Pancreas (tissue), 10 donors: ENCODE results near the gene BAG2. TPM values are rescaled to one million over a fixed set of nuclear protein-coding genes. Genes with fewer than 3 reads are reported as not detected.

Experiments
- ATAC-seq, 4 donors: fragments of 200-7000 bp; cut with Tn5 transposase; one replicate each; pipeline versions ENCODE4 v1.8.0 to v1.9.1; 2020; ENCODE audit warnings: mild to moderate bottlenecking in 4 of 4, moderate library complexity in 4 of 4
- DNase-seq, 6 donors: peaks; one replicate each; pipeline ENCODE4 v3.0.0-alpha.2; 2020
- FAIRE-seq: peaks from 2 replicates; lab custom pipeline; 2012; peaks lifted over from hg19 to GRCh38; lab: Jason Lieb, UNC
- H3K27ac ChIP-seq, 4 donors: fragments of 200-600 bp; sonication (generic); 1 replicate in 3 of 4; 2 replicates in 1 of 4; pipeline versions ENCODE4 v1.5.0 to v1.8.0; 2020
- H3K27me3 ChIP-seq, 4 donors: fragments of 200-600 bp; one replicate each; pipeline ENCODE4 v1.8.0; 2021
- H3K36me3 ChIP-seq, 3 donors: fragments of 200-600 bp; sonication (generic) in 1 of 3; one replicate each; pipeline versions ENCODE4 v1.5.0 to v1.8.0; 2020 to 2021
- H3K4me1 ChIP-seq, 3 donors: fragments of 200-600 bp; one replicate each; pipeline ENCODE4 v1.8.0; 2021
- H3K4me3 ChIP-seq, 4 donors: fragments of 200-600 bp; sonication (generic) in 2 of 4; one replicate each; pipeline versions ENCODE4 v1.5.0 to v1.8.0; 2020 to 2021
- H3K9me3 ChIP-seq, 4 donors: fragments of 200-600 bp; one replicate each; pipeline ENCODE4 v1.8.0; 2021
- WGBS, 2 donors: extraction: QIAGEN DNeasy Blood & Tissue Kit; methylation state at CpG; one replicate each; pipeline ENCODE4 v1.1.7; 2013; 5-methylcytosine and 5-hydroxymethylcytosine counted together
- intact Hi-C, 3 donors: fragments of 100-400 bp; cut with DNase I; formaldehyde crosslinking; loops; one replicate each; pipeline versions ENCODE4 v1.11.1 to v1.14.2; 2022
- polyA plus RNA-seq, 2 donors: library from polyadenylated mRNA; stranded (reverse); fragments of 200-250 nt; gene quantifications; one replicate each; pipeline ENCODE4 v1.2.3, GENCODE V29; 2013
- total RNA-seq, 6 donors: library from RNA; stranded (reverse); fragmentation: NEBNext Ultra II Directional in 4 of 6; extraction: Animal tissue kit (Norgen Biotek cat#: 25700) in 4 of 6; gene quantifications; one replicate each; pipeline versions ENCODE4 v1.2.1 to v1.2.4, GENCODE V29; 2021 to 2023
- TF ChIP-seq, protein P1 (sequence below), 4 donors: fragments of 200-600 bp; sonication (generic) in 3 of 4; IDR thresholded peaks; one replicate each; pipeline versions ENCODE4 v1.5.0 to v1.8.0; 2021; ENCODE audit warnings: antibody characterized with exemption in 4 of 4
- donor health status: healthy with polysubstance abuse.
- donor health status: DM: no; HTN: no; CAD: no; lungs with moderate emphysema.
- donor health status: DM: no; HTN: no; CAD: no.
- donor health status: control.
- donor health status: control.
- donor health status: Bipolar disorder and iron deficiency.
- donor health status: DM: yes; HTN: yes; CAD: no.
- donor health status: DM: no; HTN: no; CAD: no.
- donor health status: DM: no; HTN: no; CAD: no.
- donor health status: DM: yes; HTN: yes; CAD: no.

Gene BAG2
- total and polyA plus RNA-seq, 8 donors: 0.46 to 1.6 (median 0.97) TPM

DNA sequence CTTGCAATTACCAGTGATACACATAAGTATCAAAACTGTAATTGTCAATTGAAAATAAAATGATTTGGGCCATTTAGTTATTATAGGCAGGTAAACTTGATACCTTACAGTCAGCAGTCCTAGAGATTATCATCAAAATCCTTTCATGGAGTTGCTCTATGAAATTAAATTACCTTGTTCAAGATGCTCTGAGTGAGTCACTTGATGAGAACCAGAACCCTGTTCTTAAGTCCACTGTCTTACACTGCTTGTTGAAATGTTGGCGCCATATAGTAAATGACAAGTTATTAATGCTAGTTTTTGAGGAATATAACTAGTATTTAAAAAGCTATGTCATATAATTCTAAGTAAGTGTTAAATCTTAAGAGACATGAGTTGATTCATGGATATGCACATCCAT is 37.2 kb upstream of the BAG2 start:
- DNase-seq: no peak
- 100% methylated on average over 1 of the region's 1 CpG for WGBS, 2 donors
- no peak for FAIRE-seq
- ATAC-seq: no peak
- Histone ChIP-seq H3K36me3 (peaks cover 0 to 8% (median 0%) of the 10 kb centered on the region in 3 donors), H3K9me3 (no peaks in the 10 kb centered on the region), H3K27me3 (no peaks in the 10 kb centered on the region), H3K4me3 (no peak overlapping the region), H3K27ac (no peak overlapping the region), H3K4me1 (no peaks in the 10 kb centered on the region)
- TF ChIP-seq, protein P1, sequence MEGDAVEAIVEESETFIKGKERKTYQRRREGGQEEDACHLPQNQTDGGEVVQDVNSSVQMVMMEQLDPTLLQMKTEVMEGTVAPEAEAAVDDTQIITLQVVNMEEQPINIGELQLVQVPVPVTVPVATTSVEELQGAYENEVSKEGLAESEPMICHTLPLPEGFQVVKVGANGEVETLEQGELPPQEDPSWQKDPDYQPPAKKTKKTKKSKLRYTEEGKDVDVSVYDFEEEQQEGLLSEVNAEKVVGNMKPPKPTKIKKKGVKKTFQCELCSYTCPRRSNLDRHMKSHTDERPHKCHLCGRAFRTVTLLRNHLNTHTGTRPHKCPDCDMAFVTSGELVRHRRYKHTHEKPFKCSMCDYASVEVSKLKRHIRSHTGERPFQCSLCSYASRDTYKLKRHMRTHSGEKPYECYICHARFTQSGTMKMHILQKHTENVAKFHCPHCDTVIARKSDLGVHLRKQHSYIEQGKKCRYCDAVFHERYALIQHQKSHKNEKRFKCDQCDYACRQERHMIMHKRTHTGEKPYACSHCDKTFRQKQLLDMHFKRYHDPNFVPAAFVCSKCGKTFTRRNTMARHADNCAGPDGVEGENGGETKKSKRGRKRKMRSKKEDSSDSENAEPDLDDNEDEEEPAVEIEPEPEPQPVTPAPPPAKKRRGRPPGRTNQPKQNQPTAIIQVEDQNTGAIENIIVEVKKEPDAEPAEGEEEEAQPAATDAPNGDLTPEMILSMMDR (IDR thresholded peaks at IDR 0.05): no peak
- intact Hi-C loops: no loop called here

DNA sequence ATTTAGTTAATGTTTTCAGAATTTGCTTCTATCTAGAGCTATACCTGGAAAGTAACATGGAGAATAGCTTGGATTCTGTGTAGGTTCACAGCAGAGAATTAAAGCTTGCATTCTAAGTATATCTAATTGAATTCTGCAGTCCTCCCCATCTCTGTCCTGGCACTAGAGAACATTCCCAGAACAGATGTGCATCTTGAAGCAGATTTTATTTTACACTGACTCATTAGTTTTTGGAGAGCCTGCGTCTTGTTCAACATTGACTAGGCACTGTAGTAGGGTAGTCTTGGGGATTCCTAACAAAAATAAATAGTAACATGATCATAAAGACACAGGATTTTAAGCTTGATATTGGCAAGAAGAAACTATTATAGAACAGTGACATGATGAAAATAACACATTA is 36.2 kb upstream of the BAG2 start:
- WGBS, 2 donors: 93 to 97% methylated on average over 1 of the region's 1 CpG
- no peaks in the 10 kb centered on the region for H3K9me3 ChIP-seq
- ATAC-seq (no peak), DNase-seq (no peak), FAIRE-seq (no peak)
- TF ChIP-seq, protein P1 (IDR thresholded peaks at IDR 0.05): no peak
- H3K27ac ChIP-seq: no peak overlapping the region
- peaks cover 0 to 8% (median 0%) of the 10 kb centered on the region in 3 donors for H3K36me3 ChIP-seq
- no peaks in the 10 kb centered on the region for H3K4me1 ChIP-seq
- intact Hi-C loops: no loop called here
- no peaks in the 10 kb centered on the region for H3K27me3 ChIP-seq
- no peak overlapping the region for H3K4me3 ChIP-seq

DNA sequence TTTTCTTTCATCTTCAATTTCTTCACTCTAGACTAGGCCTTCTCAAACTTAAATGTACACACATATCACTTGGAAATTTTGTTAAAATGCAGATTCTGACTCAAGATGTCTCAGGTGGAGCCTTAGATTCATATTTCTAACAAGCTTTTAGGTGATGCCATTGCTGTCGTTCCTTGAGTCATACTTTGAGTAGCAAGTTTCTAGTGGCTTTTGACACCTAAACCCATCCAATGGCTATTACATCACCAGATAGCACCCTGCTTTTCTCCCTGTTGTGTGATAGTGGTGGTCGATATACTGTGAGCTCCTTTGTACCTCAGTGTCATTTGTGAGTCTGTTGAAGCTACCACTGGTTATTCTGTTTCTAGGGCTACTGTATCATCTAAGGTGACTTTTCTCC is 34.8 kb upstream of the BAG2 start:
- intact Hi-C loops: no loop called here
- TF ChIP-seq, protein P1 (IDR thresholded peaks at IDR 0.05): no peak
- no peak for ATAC-seq
- Histone ChIP-seq H3K27ac (no peak overlapping the region), H3K4me3 (no peak overlapping the region), H3K9me3 (no peaks in the 10 kb centered on the region), H3K36me3 (peaks cover 0 to 10% (median 5%) of the 10 kb centered on the region in 3 donors), H3K4me1 (no peaks in the 10 kb centered on the region), H3K27me3 (no peaks in the 10 kb centered on the region)
- 93 to 97% methylated on average over 2 of the region's 2 CpGs for WGBS, 2 donors
- FAIRE-seq: no peak
- DNase-seq: no peak

DNA sequence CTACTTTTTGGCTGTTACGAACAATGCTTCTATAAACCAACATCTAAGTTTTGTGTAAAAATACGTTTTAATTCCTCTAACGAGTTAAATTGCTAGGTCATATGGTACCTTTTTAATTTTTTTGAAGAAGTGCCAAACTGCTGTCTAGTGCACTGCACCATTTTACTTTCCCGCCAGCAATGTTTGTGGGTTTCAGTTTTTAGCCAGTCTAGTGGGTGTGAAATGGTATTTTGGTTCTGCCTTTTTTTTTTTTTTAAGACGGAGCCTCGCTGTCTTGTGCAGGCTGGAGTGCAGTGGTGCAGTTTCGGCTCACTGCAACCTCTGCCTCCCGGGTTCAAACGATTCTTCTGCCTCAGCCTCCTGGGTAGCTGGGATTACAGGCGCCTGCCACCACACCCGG is 34.1 kb upstream of the BAG2 start:
- ATAC-seq: no peak
- intact Hi-C loops: no loop called here
- Histone ChIP-seq H3K4me1 (no peaks in the 10 kb centered on the region), H3K4me3 (no peak overlapping the region), H3K36me3 (peaks cover 0 to 12% (median 5%) of the 10 kb centered on the region in 3 donors), H3K27ac (no peak overlapping the region), H3K27me3 (no peaks in the 10 kb centered on the region), H3K9me3 (no peaks in the 10 kb centered on the region)
- FAIRE-seq: no peak
- DNase-seq: no peak
- 96% methylated on average over 11 of the region's 11 CpGs for WGBS, 2 donors
- TF ChIP-seq, protein P1 (IDR thresholded peaks at IDR 0.05): no peak

DNA sequence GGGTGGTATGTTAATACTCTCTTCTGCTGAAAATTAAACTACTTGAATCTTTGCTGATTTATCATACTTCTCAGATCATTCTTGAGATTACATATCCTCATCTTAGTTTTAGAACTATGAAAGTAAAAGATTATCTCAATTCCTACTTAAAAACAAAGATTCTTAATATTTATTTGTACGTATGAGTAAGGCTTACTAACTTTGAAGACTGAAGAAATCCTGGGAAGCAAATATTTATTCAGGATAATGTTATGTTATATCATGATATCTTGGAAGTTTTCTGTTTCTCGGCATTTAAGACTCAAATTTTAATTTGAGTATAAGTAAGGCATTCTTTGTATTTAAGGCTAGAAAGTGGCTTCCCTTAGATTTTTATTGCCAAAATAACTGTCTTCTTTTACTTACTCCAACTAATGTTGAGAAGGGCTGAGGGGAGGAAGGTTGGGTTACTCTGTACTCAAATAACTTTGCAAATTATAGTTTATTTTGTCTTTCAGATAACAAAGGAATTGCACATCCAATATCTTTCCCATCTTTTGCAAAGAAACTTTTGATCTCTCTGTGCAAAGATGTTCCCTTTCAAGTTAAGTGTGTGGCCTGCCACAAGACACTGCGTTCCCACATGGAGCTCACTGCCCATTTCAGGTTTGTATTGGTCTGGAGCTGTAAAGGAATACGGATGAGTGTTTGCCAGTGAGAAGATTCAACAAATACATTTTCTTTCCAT is 30.5 kb upstream of the BAG2 start:
- 91 to 94% methylated on average over 4 of the region's 4 CpGs for WGBS, 2 donors

More for the DNA sequence above, 30.5 kb upstream of the BAG2 start:
- no peak for ATAC-seq
- FAIRE-seq: no peak
- no peak overlapping the region for H3K27ac ChIP-seq
- intact Hi-C loops: no loop called here
- TF ChIP-seq, protein P1 (IDR thresholded peaks at IDR 0.05): no peak
- peaks cover 0 to 8% (median 5%) of the 10 kb centered on the region in 3 donors for H3K36me3 ChIP-seq
- no peaks in the 10 kb centered on the region for H3K9me3 ChIP-seq
- no peaks in the 10 kb centered on the region for H3K27me3 ChIP-seq
- H3K4me3 ChIP-seq: no peak overlapping the region
- H3K4me1 ChIP-seq: no peaks in the 10 kb centered on the region
- DNase-seq: no peak
